Smooth muscle cell of the brain vasculature (primary cell): Measurements from ENCODE around the gene TAS1R1.
A peak's percentile ranks its signal among the peaks of the same experiment; 100 is the strongest.

Source experiments
- DNase-seq: peaks from one replicate; pipeline ENCODE4 v3.0.0-alpha.2; 2012; ENCODE audit warnings: low read depth, low spot score

Gene TAS1R1

GRCh38 chr1:6572653-6573383, 17.7 kb downstream of the TAS1R1 start:
- DNase-seq: no peak

- DNase-seq: no peak
These were observed 19.0 kb downstream of the TAS1R1 start for GRCh38 chr1:6574025-6574620.

- no peak for DNase-seq
These were observed 19.7 kb downstream of the TAS1R1 start for GRCh38 chr1:6574818-6575217.

GRCh38 chr1:6577831-6578525, 22.9 kb downstream of the TAS1R1 start:
- DNase-seq: no peak

GRCh38 chr1:6578624-6579373, 23.7 kb downstream of the TAS1R1 start:
- DNase-seq: no peak

GRCh38 chr1:6579374-6580118, 24.4 kb downstream of the TAS1R1 start, which contains the start of gene ZBTB48:
Gene ZBTB48 (plus strand): TSS chr1:6579994. CDS start chr1:6580610, 616 bp downstream.
- DNase-seq: peak; percentile 91

GRCh38 chr1:6580119-6580592, 25.0 kb downstream of the TAS1R1 start:
- no peak for DNase-seq

GRCh38 chr1:6580593-6581409, 25.7 kb downstream of the TAS1R1 start:
- no peak for DNase-seq

GRCh38 chr1:6581561-6582305, 26.6 kb downstream of the TAS1R1 start:
- DNase-seq: no peak

- DNase-seq: no peak
These were observed 27.3 kb downstream of the TAS1R1 start for GRCh38 chr1:6582370-6582769.

- DNase-seq: no peak
These were observed 29.3 kb downstream of the TAS1R1 start for GRCh38 chr1:6584126-6585080.

GRCh38 chr1:6585081-6585722, 30.1 kb downstream of the TAS1R1 start:
- DNase-seq: no peak

- DNase-seq: no peak
These were observed 30.7 kb downstream of the TAS1R1 start for GRCh38 chr1:6585841-6586240.

GRCh38 chr1:6586404-6586816, 31.3 kb downstream of the TAS1R1 start:
- DNase-seq: no peak

- no peak for DNase-seq
These were observed 32.3 kb downstream of the TAS1R1 start for GRCh38 chr1:6587261-6588005.

- no peak for DNase-seq
These were observed 33.2 kb downstream of the TAS1R1 start for GRCh38 chr1:6588128-6588892.
